HG03135 (cell line): ENCODE data around the gene NEURL1B.

Source experiments
- ATAC-seq: cut with Tn5 transposase; IDR thresholded peaks from one replicate; pipeline ENCODE4 v1.9.1; 2021; ENCODE audit warnings: mild to moderate bottlenecking, moderate library complexity; ENCODE audit not compliant: unreplicated experiment

Gene NEURL1B

GRCh38 chr5:172727551-172727950 lies 86.5 kb downstream of the NEURL1B start:
- no peak for ATAC-seq

- ATAC-seq: no peak
These were observed 87.6 kb downstream of the NEURL1B start for GRCh38 chr5:172728481-172729241.

GRCh38 chr5:172729588-172729987 lies 88.5 kb downstream of the NEURL1B start:
- no peak for ATAC-seq

GRCh38 chr5:172730222-172730621 lies 89.2 kb downstream of the NEURL1B start:
- no peak for ATAC-seq

GRCh38 chr5:172730981-172731679 lies 90.1 kb downstream of the NEURL1B start:
- ATAC-seq: no peak

- no peak for ATAC-seq
These were observed 90.6 kb downstream of the NEURL1B start for GRCh38 chr5:172731680-172732074.

- ATAC-seq: no peak
These were observed 91.3 kb downstream of the NEURL1B start for GRCh38 chr5:172732201-172732865.

GRCh38 chr5:172733131-172733973 lies 92.3 kb downstream of the NEURL1B start:
- no peak for ATAC-seq

GRCh38 chr5:172733974-172734346 lies 92.9 kb downstream of the NEURL1B start:
- ATAC-seq: no peak

GRCh38 chr5:172735141-172735831 lies 94.2 kb downstream of the NEURL1B start:
- no peak for ATAC-seq

GRCh38 chr5:172736508-172737135 lies 95.6 kb downstream of the NEURL1B start:
- no peak for ATAC-seq

- no peak for ATAC-seq
These were observed 98.3 kb downstream of the NEURL1B start for GRCh38 chr5:172739375-172739774.

GRCh38 chr5:172740428-172741205 lies 99.6 kb downstream of the NEURL1B start:
- ATAC-seq: no peak
